Measurements from ENCODE around the gene C10orf90. TPM values are rescaled to one million over a fixed set of nuclear protein-coding genes. Genes with fewer than 3 reads are reported as not detected.

The C10orf90 gene
- total and polyA plus RNA-seq, 2 experiments from 2014 or later: 0.20 TPM; not detected in 1

DNA sequence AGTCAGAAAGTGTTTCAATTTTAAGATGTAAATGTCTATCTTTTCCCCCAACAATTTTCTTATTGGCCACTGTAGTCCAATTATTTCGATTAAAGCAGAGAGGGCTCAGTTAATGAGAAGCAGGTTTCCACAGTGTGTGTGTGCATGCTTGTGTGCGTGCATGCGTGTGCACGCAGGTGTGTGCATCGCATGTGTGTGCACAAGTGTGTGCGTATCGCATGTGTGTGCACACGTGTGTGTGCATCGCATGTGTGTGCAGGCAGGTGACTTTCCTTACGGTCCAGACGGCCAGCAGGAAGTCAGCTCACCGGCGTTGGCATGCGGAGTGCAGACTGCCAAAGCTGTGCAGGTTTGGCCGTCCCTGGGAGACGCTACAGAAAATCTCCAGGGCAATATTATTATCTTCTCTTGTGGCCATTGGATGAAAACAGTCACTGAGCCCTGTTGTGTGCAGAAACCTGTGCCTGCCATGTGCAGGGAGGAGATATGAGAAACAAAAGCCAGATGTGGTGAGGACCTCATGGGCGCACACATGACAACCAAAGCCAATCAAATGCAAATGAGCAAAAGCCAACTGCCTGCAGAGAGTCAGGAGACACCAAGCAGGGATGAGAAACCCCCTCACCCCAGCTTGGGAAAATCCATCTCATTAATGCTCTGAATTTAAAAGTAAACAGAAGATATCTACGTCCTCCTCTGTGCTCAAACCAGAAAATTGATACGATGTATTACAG is 70.4 kb downstream of the C10orf90 start:
- H3K9me3 ChIP-seq (ENCODE audit: low read depth): no peaks in the 10 kb centered on the region
- no peak overlapping the region for H3K4me3 ChIP-seq
- no peak overlapping the region for H3K4me2 ChIP-seq
- no peak for DNase-seq (ENCODE audit: low spot score)
- H3K9me2 ChIP-seq (replicated peaks; ENCODE audit: insufficient read depth): no peaks in the 10 kb centered on the region
- no peaks in the 10 kb centered on the region for H4K20me1 ChIP-seq (ENCODE audit: insufficient read depth, poor library complexity, severe bottlenecking)
- TF ChIP-seq EZH2phosphoT487 (IDR thresholded peaks at IDR 0.05; ENCODE audit: low read depth, severe bottlenecking, unreplicated experiment) (no peak), EZH2 (IDR thresholded peaks at IDR 0.05; ENCODE audit: borderline replicate concordance) (no peak)
- TF ChIP-seq, protein P1, sequence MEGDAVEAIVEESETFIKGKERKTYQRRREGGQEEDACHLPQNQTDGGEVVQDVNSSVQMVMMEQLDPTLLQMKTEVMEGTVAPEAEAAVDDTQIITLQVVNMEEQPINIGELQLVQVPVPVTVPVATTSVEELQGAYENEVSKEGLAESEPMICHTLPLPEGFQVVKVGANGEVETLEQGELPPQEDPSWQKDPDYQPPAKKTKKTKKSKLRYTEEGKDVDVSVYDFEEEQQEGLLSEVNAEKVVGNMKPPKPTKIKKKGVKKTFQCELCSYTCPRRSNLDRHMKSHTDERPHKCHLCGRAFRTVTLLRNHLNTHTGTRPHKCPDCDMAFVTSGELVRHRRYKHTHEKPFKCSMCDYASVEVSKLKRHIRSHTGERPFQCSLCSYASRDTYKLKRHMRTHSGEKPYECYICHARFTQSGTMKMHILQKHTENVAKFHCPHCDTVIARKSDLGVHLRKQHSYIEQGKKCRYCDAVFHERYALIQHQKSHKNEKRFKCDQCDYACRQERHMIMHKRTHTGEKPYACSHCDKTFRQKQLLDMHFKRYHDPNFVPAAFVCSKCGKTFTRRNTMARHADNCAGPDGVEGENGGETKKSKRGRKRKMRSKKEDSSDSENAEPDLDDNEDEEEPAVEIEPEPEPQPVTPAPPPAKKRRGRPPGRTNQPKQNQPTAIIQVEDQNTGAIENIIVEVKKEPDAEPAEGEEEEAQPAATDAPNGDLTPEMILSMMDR (IDR thresholded peaks at IDR 0.05; ENCODE audit: poor library complexity): no peak
- H3K36me3 ChIP-seq (replicated peaks; ENCODE audit: insufficient read depth, low read depth): no peaks in the 10 kb centered on the region
- no peak overlapping the region for H2AFZ ChIP-seq
- no peaks in the 10 kb centered on the region for H3K4me1 ChIP-seq (ENCODE audit: insufficient read depth)
- no peaks in the 10 kb centered on the region for H3K79me2 ChIP-seq
- H3K27me3 ChIP-seq: no peaks in the 10 kb centered on the region
- 82% methylated on average over 19 of the region's 19 CpGs for WGBS (ENCODE audit: low lambda C conversion rate, missing lambda C conversion rate)
- H3K27ac ChIP-seq: no peak overlapping the region

DNA sequence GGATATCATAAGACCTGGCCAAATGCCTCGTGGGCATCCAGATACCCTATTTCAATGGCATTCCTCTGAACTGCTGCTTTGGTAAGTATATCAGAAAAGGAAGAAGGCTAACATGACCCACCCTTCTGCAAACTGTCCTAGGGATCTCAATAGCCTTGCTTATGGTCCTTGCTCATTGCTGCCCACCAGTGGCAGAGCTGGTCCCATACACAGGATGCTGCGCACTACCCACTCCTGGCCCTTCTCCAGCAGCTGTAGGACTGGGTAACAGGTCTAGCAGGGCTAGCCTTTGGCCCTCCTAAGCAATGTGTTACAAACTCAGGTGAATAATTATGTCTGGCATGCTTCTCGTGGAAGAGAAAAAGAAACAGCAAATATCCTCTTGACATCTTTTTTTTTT is 72.5 kb downstream of the C10orf90 start:
- H3K27ac ChIP-seq: no peak overlapping the region
- 43% methylated on average over 3 of the region's 3 CpGs for WGBS (ENCODE audit: low lambda C conversion rate, missing lambda C conversion rate)
- no peaks in the 10 kb centered on the region for H3K27me3 ChIP-seq
- no peak overlapping the region for H3K4me3 ChIP-seq
- DNase-seq (ENCODE audit: low spot score): peak; percentile 59
- no peaks in the 10 kb centered on the region for H3K36me3 ChIP-seq (replicated peaks; ENCODE audit: insufficient read depth, low read depth)
- no peaks in the 10 kb centered on the region for H3K79me2 ChIP-seq
- no peaks in the 10 kb centered on the region for H3K4me1 ChIP-seq (ENCODE audit: insufficient read depth)
- H3K9me2 ChIP-seq (replicated peaks; ENCODE audit: insufficient read depth): no peaks in the 10 kb centered on the region
- H4K20me1 ChIP-seq (ENCODE audit: insufficient read depth, poor library complexity, severe bottlenecking): no peaks in the 10 kb centered on the region
- no peak overlapping the region for H2AFZ ChIP-seq
- TF ChIP-seq EZH2phosphoT487 (IDR thresholded peaks at IDR 0.05; ENCODE audit: low read depth, severe bottlenecking, unreplicated experiment): no peak
- TF ChIP-seq, protein P1 (IDR thresholded peaks at IDR 0.05; ENCODE audit: poor library complexity): peak; percentile 45
- no peaks in the 10 kb centered on the region for H3K9me3 ChIP-seq (ENCODE audit: low read depth)
- no peak overlapping the region for H3K4me2 ChIP-seq

DNA sequence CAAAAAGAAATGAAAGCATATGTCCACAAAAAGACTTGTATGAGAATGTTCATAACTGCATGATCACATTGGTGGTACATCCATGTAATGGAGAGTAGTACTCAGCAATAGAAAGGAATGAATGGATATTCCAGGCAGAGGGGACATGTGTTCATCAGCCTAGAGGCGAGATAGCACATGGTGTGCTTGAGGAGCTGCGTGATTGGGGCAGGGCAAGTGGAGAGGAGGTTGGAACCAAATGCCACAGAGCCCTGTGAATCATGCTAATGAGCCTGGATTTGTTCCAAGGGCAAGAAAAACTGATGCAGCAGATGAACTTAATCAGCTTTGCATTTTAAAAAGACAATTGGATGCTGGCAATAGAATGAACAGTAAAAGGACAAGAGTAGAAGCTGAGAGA is 73.3 kb downstream of the C10orf90 start:
- Histone ChIP-seq H3K27ac (no peak overlapping the region), H3K9me3 (ENCODE audit: low read depth) (no peaks in the 10 kb centered on the region), H4K20me1 (ENCODE audit: insufficient read depth, poor library complexity, severe bottlenecking) (no peaks in the 10 kb centered on the region), H3K27me3 (no peaks in the 10 kb centered on the region), H3K36me3 (replicated peaks; ENCODE audit: insufficient read depth, low read depth) (no peaks in the 10 kb centered on the region), H3K4me2 (no peak overlapping the region), H3K9me2 (replicated peaks; ENCODE audit: insufficient read depth) (no peaks in the 10 kb centered on the region), H3K4me3 (no peak overlapping the region), H2AFZ (no peak overlapping the region), H3K4me1 (ENCODE audit: insufficient read depth) (no peaks in the 10 kb centered on the region), H3K79me2 (no peaks in the 10 kb centered on the region)
- no peak for DNase-seq (ENCODE audit: low spot score)
- no peak for TF ChIP-seq EZH2 (IDR thresholded peaks at IDR 0.05; ENCODE audit: borderline replicate concordance)
- TF ChIP-seq, protein P1 (IDR thresholded peaks at IDR 0.05; ENCODE audit: poor library complexity): no peak
- 86% methylated on average over 2 of the region's 2 CpGs for WGBS (ENCODE audit: low lambda C conversion rate, missing lambda C conversion rate)

Measured in hepatocyte (in vitro differentiated cells).